ENCODE results near the gene RAPGEF1. TPM values are rescaled to one million over a fixed set of nuclear protein-coding genes. Genes with fewer than 3 reads are reported as not detected.

The RAPGEF1 gene
- total and polyA plus RNA-seq, 9 of the 15 experiments (the other 6 are each of a cell fraction or from before 2014, with no cell fraction given), result 0.06 to 44.1 (median 19.9) TPM

- Histone ChIP-seq H3K4me1 (replicated peaks in 1 of 2; ENCODE audit: control insufficient read depth in 2 of 2, insufficient read depth in 2 of 2, low read length in 2 of 2) (no peaks in the 10 kb centered on the region), H3K4me3 (no peak overlapping the region), H3K79me2 (ENCODE audit: control insufficient read depth, insufficient read depth, low read length) (no peaks in the 10 kb centered on the region), H3K27ac (ENCODE audit: extremely low read depth, low read depth, low read length) (no peak overlapping the region), H3K27me3 (ENCODE audit: control insufficient read depth in 2 of 2, insufficient read depth in 2 of 2, low read length in 2 of 2) (no peaks in the 10 kb centered on the region; a peak in 1 of 5 replicates), H4K20me1 (replicated peaks; ENCODE audit: control insufficient read depth, insufficient read depth, low read length) (no peaks in the 10 kb centered on the region), H3K9ac (ENCODE audit: insufficient read depth in 1 of 2, low read depth in 2 of 2, low read length in 2 of 2) (no peak overlapping the region), H3K9me1 (ENCODE audit: control insufficient read depth, insufficient read depth, low read length) (no peaks in the 10 kb centered on the region), H2AFZ (ENCODE audit: low read depth, low read length) (no peak overlapping the region), H3K36me3 (ENCODE audit: control insufficient read depth, insufficient read depth, low read length) (no peaks in the 10 kb centered on the region), H3K9me3 (replicated peaks; ENCODE audit: control insufficient read depth, insufficient read depth, low read depth, low read length) (no peaks in the 10 kb centered on the region), H3K4me2 (ENCODE audit: insufficient read depth, low read length) (no peak overlapping the region)
- WGBS (ENCODE audit: insufficient coverage, low coverage, missing lambda C conversion rate), result 68% methylated on average over 8 of the region's 8 CpGs
- intact Hi-C loops (cut with micrococcal nuclease), result no loop called here
- ChIA-PET CTCF (ENCODE audit: low intra/inter-chr PET ratio) (no interaction called here), POLR2A (no interaction called here)
- FAIRE-seq (no peak), DNase-seq (ENCODE audit: extremely low read depth in 1 of 4, low spot score in 3 of 4) (no peak), ATAC-seq (no peak)
- no TSS peak for BruUV-seq (replicated peaks)
- TF ChIP-seq POLR2G (IDR thresholded peaks at IDR 0.05; ENCODE audit: low read depth, low read length) (peak; percentile 31; the same call in 1 of the 2 replicates), NFRKB (IDR thresholded peaks at IDR 0.05; ENCODE audit: low read depth) (no peak), GABPB2 (CRISPR knock-in tag; conservative IDR thresholded peaks at IDR 0.05) (no peak), ZBTB1 (CRISPR knock-in tag; IDR thresholded peaks at IDR 0.05; ENCODE audit: borderline replicate concordance, low read depth) (no peak), FOXP4 (CRISPR knock-in tag; IDR thresholded peaks at IDR 0.05; ENCODE audit: borderline replicate concordance) (no peak), FOXK1 (CRISPR knock-in tag; IDR thresholded peaks at IDR 0.05; ENCODE audit: borderline replicate concordance) (no peak)
- in situ Hi-C loops (cut with MboI), result no loop called here
Observed at GRCh38 chr9:131567910-131568309, 172.0 kb downstream of the RAPGEF1 start.
